OCI-LY3 (cell line): ENCODE data around the gene NUP153.

Experiments
- CTCF ChIP-seq: fragments of 200-600, 300-600 bp; sonication (generic); IDR thresholded peaks from 2 replicates; pipeline ENCODE4 v1.5.1; 2014; ENCODE audit warnings: antibody characterized with exemption, low read length, low read depth
- EZH2phosphoT487 ChIP-seq: fragments of 200-600 bp; shearing (Covaris generic); IDR thresholded peaks from 2 replicates; pipeline ENCODE4 v1.6.1; 2018; ENCODE audit warnings: antibody characterized with exemption, mixed run types, low read depth

- TF ChIP-seq CTCF (no peak), EZH2phosphoT487 (no peak)
These were observed 19.6 kb downstream of the NUP153 start for GRCh38 chr6:17687136-17687535.
